ENCODE results near the gene FAM131C.
"Not testable (repeated sequence)": the region's sequence is repeated elsewhere in the genome, so short reads cannot be mapped to it uniquely, and the experiment has no call there.

The FAM131C gene

GRCh38 chr1:16057314-16057915 lies 16.0 kb downstream of the FAM131C start:
- not testable (repeated sequence) for DNase-seq

- not testable (repeated sequence) for DNase-seq
Measured at GRCh38 chr1:16056521-16056912, 16.9 kb downstream of the FAM131C start.

DNA sequence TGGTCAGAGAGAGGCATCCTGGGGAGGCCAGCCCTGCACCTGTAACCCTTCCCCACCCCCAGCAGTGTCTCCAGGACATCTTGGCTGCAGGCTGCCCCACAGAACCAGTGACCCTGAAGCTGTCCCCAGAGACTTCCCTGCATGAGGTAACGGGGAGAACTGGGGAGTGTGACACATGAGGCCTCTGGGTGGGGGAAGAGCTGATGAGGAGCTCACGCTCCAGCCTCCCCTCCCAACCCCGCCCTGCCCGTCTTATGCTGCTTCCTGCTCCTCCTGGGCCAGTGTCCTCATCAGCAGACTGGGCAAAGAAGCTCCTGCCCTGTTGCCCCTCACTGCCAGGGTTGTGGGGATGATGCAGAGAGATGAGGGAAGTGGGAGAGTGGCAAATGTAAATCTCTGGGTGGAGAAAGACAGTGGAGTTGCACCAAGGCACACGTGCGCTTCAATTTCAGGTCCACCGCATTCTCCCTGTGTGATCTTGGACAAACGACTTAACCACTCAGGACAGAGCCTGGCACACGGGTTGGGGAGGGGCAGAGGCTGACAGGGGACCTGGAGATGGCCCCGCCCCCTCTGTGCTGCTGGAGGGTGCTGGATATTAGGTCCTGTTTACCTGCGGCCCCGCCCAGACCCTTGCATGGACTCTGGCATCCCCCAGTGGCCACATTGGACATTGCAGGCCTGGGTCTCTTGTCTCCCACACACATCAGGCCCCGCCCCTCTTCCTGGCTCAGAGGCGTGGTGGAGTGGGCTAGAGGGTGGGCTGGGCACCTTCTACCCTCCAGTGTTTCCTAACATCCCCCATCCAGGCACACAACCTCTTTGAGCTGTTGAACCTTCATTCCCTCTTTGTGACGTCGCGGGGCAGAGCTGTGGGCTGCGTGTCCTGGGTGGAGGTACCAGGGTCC lies 17.6 kb downstream of the FAM131C start:
- DNase-seq = no peak

- DNase-seq = no peak
Measured at GRCh38 chr1:16054598-16055540, 18.6 kb downstream of the FAM131C start.

- DNase-seq = no peak
Measured at GRCh38 chr1:16053781-16054502, 19.5 kb downstream of the FAM131C start.

DNA sequence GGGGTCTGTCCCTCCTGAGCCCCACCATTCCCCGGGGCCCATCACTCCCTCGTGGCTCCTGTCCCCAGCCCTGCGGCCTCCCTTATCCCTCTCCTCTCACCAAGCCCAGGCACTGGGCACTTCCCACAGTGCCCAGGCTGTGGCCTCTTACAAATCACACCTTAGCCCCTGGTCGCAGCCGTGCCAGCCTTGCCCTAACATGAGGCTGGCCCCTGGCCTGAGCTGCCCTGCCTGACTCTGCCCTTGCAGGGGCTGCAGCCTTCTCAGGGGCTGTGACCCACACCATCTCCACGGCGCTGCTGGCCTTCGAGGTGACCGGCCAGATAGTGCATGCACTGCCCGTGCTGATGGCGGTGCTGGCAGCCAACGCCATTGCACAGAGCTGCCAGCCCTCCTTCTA lies 21.5 kb downstream of the FAM131C start:
- not testable (repeated sequence) for DNase-seq

DNA sequence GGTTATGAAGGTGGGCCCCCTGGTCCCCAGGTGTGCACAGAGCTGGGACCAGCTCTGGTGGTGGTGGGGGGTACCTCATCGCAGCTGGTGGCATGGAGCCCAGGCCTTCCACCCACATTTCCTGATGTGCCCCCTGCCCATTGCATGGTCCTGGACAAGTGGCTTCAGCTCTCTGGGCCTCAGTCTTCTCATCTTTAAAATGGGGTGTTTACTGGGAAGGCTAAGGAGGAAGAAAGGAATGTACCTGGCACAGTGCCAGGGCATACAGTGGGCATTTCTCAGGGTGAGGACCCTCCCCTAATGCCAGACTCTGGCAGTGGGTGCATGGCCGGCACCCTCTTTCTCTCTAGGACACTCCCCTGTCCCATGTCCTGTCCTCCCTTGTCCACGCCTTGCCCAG lies 22.4 kb downstream of the FAM131C start:
- DNase-seq = no peak

- DNase-seq = no peak
Measured at GRCh38 chr1:16050328-16050727, 23.1 kb downstream of the FAM131C start.

GRCh38 chr1:16048573-16049189 lies 24.8 kb downstream of the FAM131C start:
- no peak for DNase-seq

- no peak for DNase-seq
Measured at GRCh38 chr1:16047791-16048475, 25.5 kb downstream of the FAM131C start.

DNA sequence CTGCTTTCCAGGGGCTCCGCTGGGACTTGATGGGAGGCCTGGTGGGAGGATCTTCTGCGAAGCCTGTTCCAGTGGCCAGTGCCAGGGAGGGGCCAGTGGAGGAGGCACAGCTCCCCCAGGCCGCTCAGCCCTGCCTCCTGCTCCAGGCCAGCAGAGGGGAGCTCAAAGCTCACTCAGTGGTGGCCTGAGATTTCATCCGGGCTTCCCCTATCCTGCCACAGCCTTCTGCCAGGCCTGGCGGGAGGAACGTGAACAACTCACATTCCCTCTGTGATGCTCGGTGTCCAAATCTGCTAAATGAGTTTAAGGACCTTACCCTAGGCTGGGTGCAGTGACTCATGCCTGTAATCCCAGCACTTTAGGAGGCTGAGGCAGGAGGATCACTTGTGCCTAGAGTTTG lies 26.6 kb downstream of the FAM131C start:
- DNase-seq = no peak

GRCh38 chr1:16043950-16044349 lies 29.5 kb downstream of the FAM131C start:
- no peak for DNase-seq

- no peak for DNase-seq
Measured at GRCh38 chr1:16043521-16043920, 29.9 kb downstream of the FAM131C start, which contains the start of gene CLCNKB. Gene CLCNKB (plus strand): TSS chr1:16043782. CDS start chr1:16044493, 711 bp downstream.

DNA sequence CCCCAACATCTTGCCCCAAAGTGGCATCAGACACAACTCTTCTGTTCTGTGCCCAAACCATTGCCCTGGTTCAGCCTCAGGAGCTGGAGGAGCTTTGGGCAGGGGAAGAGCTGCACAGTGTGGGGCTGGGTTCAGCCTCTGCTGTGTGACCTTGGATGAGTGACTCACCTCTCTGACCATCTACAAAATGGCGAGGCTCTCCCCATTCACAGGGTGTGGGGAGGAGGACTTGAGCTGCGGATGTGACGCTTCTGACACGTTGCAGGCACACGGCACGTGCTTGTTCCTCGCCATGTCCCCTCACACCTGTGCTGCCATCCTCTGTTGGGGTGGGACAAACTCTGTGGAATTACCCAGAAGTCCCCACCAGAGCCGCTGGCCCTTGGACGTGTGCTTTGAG lies 30.8 kb downstream of the FAM131C start:
- not testable (repeated sequence) for DNase-seq

DNA sequence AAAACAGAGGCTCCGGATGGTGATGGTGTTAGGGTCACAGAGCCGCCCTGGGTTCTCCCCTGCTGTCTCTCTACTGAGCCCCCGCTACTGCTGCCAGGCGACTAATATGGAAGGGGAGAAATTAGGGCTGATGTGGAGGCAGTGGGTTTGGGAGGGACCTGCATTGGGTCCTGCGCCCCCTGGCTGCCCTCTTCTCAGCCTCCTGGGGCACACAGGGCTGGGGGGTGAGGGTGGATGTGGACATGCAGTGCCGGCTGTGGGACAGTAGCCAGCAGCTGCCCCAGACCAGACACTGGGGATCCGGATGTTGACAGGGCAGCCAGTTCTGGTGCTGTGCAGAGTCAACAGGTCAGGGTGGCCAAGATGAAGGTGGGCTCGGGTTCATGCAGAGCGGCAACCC lies 31.4 kb downstream of the FAM131C start:
- DNase-seq = no peak

DNA sequence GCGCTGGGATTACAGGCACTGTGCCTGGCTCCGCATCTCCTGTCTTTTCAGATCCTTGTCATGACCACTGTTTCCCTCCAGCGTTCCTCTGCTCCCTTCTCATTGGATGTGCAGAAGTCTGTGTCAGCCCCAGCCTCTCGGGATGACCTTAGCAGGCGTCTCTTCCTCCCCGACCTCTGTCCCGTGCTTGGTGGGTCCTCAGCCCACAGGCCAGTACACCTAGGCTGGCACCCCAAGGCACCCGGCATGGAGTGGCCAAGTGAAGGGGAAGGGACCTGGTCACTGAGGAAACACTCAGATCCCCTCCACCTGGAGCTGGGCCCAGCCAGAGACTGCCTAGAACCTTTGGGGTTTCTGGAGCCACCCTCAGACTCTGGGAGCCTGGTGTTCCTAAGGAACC lies 32.3 kb downstream of the FAM131C start:
- DNase-seq = no peak

DNA sequence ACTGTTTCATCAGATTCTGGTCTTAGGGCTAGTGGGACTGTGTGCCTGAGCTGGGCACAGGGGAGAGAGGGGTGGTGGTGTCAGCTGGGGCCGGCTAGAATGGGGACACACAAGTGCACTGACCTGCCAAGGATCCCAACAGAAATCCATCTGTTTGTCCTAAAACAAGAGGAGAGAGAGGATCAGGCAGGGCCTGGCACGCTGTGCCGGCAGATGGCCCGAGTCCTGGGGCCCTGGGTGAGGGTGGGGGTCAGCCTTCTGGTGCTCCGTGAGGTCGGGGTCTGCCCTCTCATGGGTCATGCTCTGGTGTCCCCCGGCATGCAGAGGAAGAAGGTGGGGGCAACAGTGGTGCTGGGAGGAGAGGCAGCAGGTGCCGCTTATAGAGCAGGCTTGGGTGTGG lies 33.6 kb downstream of the FAM131C start:
- DNase-seq = not testable (repeated sequence)

- DNase-seq = no peak
Measured at GRCh38 chr1:16038620-16038912, 34.9 kb downstream of the FAM131C start.

DNA sequence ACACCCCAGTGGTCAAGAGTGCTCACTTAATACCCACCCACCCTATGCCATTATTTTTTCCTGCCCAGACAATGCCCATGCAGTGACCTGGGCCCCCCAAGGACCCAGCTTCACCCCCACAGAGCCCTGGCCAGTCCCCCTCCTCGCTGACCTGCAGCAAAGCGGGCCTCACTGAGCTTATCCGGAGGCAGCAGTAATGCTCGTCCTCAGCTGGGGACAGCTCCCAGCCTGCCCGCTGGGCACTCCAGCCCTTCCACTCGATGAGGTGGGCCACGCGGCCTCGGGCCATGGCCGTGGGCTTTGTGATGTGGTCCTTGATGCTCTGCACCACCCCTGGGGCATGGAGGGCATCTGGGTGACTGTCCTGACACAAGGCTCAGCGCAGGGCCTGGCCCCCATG lies 37.0 kb downstream of the FAM131C start:
- not testable (repeated sequence) for DNase-seq

DNA sequence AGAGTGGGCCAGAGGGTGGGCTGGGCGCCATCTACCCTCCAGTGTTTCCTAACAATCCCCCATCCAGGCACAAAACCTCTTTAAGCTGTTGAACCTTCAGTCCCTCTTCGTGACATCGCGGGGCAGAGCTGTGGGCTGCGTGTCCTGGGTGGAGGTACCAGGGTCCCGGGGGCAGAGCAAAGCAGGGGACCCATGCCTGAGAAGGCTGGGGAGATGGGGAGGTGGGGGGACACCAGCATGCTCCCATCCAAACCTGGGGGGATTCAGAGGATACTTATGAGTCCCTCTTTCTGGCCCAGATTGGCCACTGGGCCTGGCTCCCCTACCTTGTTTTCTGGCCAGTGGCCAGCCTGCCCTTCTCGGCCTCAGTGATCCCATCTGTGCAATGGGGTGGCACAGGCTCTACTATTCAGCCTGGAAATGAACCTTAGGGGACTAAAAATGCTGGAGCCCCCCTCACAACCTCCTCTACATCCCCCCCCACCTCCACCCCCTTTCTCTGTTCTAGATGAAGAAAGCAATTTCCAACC lies 40.3 kb downstream of the FAM131C start:
- DNase-seq = not testable (repeated sequence)

DNA sequence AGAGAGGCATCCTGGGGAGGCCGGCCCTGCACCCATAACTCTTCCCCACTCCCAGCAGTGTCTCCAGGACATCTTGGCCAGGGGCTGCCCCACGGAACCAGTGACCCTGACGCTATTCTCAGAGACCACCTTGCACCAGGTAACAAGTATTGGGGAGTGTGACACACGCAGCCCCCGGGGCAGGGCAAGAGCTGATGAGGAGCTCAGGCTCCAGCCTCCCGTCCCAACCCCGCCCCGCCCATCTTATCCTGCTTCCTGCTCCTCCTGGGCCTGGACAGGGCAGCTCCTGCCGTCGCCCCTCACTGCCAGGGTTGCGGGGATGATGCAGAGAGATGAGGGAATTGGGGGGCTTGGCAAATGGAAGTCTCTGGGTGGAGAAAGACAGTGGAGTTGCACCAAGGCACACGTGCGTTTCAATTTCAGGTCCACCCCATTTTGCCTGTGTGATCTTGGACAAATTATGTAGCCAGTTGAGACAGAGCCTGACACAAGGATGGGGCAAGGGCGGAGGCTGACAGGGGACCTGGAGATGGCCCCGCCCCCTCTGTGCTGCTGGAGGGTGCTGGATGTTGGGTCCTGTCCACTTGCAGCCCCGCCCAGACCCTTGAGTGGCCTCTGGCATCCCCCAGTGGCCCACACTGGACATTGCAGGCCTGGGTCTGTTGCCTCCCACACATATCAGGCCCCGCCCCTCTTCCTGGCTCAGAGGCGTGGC lies 40.9 kb downstream of the FAM131C start:
- no peak for DNase-seq

Data from SIG-M5 (cell line).